ENCODE measurements around the gene DLGAP1. TPM values are rescaled to one million over a fixed set of nuclear protein-coding genes. Genes with fewer than 3 reads are reported as not detected.
"Not testable (repeated sequence)": the region's sequence is repeated elsewhere in the genome, so short reads cannot be mapped to it uniquely, and the experiment has no call there.

DLGAP1 gene
- total and polyA plus RNA-seq, 5 donors = 0.11 to 0.31 (median 0.20) TPM; not detected in 1

GRCh38 chr18:3605954-3606443 is 849.1 kb downstream of the DLGAP1 start:
- peak overlapping the region; percentile 74 for H3K4me3 ChIP-seq (ENCODE audit: low read length)
- H3K27ac ChIP-seq (ENCODE audit: low read length) = peak overlapping the region; percentile 54
- ATAC-seq = no peak
- no peaks in the 10 kb centered on the region for H3K9me3 ChIP-seq (ENCODE audit: control insufficient read depth, low read length)
- no peak for DNase-seq
- no peaks in the 10 kb centered on the region for H3K27me3 ChIP-seq (ENCODE audit: control insufficient read depth, insufficient read depth)
- intact Hi-C loops (cut with DNase I) = no loop called here
- 19% methylated on average over 9 of the region's 9 CpGs for WGBS
- peaks cover 6% of the 10 kb centered on the region for H3K4me1 ChIP-seq (ENCODE audit: control insufficient read depth, insufficient read depth, low read length)

- Histone ChIP-seq H3K4me3 (ENCODE audit: low read length) (peak overlapping the region; percentile 74), H3K4me1 (ENCODE audit: control insufficient read depth, insufficient read depth, low read length) (peaks cover 6% of the 10 kb centered on the region), H3K27me3 (ENCODE audit: control insufficient read depth, insufficient read depth) (no peaks in the 10 kb centered on the region), H3K9me3 (ENCODE audit: control insufficient read depth, low read length) (no peaks in the 10 kb centered on the region), H3K27ac (ENCODE audit: low read length) (peak overlapping the region; percentile 77)
- WGBS = 10% methylated on average over 5 of the region's 5 CpGs
- intact Hi-C loops (cut with DNase I) = no loop called here
- no peak for ATAC-seq
- no peak for DNase-seq
Observed at GRCh38 chr18:3605486-3605952, 849.6 kb downstream of the DLGAP1 start.

- no peaks in the 10 kb centered on the region for H3K9me3 ChIP-seq (ENCODE audit: control insufficient read depth, low read length)
- intact Hi-C loops (cut with DNase I) = loop anchor here in 1 of 4 donors (5.0 kb wide), 1 partner anchor 152 kb away; the partner anchor contains the start of gene TGIF1
- H3K27me3 ChIP-seq (ENCODE audit: control insufficient read depth, insufficient read depth) = no peaks in the 10 kb centered on the region
- DNase-seq (no peak), ATAC-seq (peak; percentile 27 to 74)
- peak overlapping the region; percentile 89 for H3K27ac ChIP-seq (ENCODE audit: low read length)
- peaks cover 6% of the 10 kb centered on the region for H3K4me1 ChIP-seq (ENCODE audit: control insufficient read depth, insufficient read depth, low read length)
- 4% methylated on average over 12 of the region's 12 CpGs for WGBS
- peak overlapping the region; percentile 74 for H3K4me3 ChIP-seq (ENCODE audit: low read length)
Observed at GRCh38 chr18:3604498-3605408, 850.4 kb downstream of the DLGAP1 start.

GRCh38 chr18:3604235-3604497 is 850.9 kb downstream of the DLGAP1 start:
- Histone ChIP-seq H3K4me1 (ENCODE audit: control insufficient read depth, insufficient read depth, low read length) (peaks cover 6% of the 10 kb centered on the region), H3K9me3 (ENCODE audit: control insufficient read depth, low read length) (no peaks in the 10 kb centered on the region), H3K27ac (ENCODE audit: low read length) (peak overlapping the region; percentile 99), H3K4me3 (ENCODE audit: low read length) (peak overlapping the region; percentile 74), H3K27me3 (ENCODE audit: control insufficient read depth, insufficient read depth) (no peaks in the 10 kb centered on the region)
- intact Hi-C loops (cut with DNase I) = loop anchor here in 1 of 4 donors (5.0 kb wide), 1 partner anchor 152 kb away; the partner anchor contains the start of gene TGIF1
- no peak for DNase-seq
- ATAC-seq = no peak
- WGBS = 14% methylated on average over 4 of the region's 4 CpGs

- no peaks in the 10 kb centered on the region for H3K9me3 ChIP-seq (ENCODE audit: control insufficient read depth, low read length)
- peak in 1 of 3 donors; percentile 38 for DNase-seq
- H3K4me1 ChIP-seq (ENCODE audit: control insufficient read depth, insufficient read depth, low read length) = peaks cover 6% of the 10 kb centered on the region
- H3K27me3 ChIP-seq (ENCODE audit: control insufficient read depth, insufficient read depth) = no peaks in the 10 kb centered on the region
- peak; percentile 73 to 80 for ATAC-seq
- intact Hi-C loops (cut with DNase I) = loop anchor here in 1 of 4 donors (5.0 kb wide), 1 partner anchor 151 kb away; the partner anchor contains the start of gene TGIF1
- H3K4me3 ChIP-seq (ENCODE audit: low read length) = peak overlapping the region; percentile 74
- WGBS = 5% methylated on average over 12 of the region's 12 CpGs
- peak overlapping the region; percentile 99 for H3K27ac ChIP-seq (ENCODE audit: low read length)
Observed at GRCh38 chr18:3603421-3604234, 851.5 kb downstream of the DLGAP1 start.

- H3K4me1 ChIP-seq (ENCODE audit: control insufficient read depth, insufficient read depth, low read length) = peaks cover 12% of the 10 kb centered on the region
- DNase-seq; H3K9me3 ChIP-seq (ENCODE audit: control insufficient read depth, low read length); ATAC-seq; H3K27me3 ChIP-seq (ENCODE audit: control insufficient read depth, insufficient read depth); H3K4me3 ChIP-seq (ENCODE audit: low read length); H3K27ac ChIP-seq (ENCODE audit: low read length): not testable (repeated sequence)
- 96% methylated on average over 12 of the region's 12 CpGs for WGBS
- intact Hi-C loops (cut with DNase I) = loop anchor here in 1 of 4 donors (5.0 kb wide), 1 partner anchor 149 kb away; the partner anchor contains the start of gene TGIF1
Observed at GRCh38 chr18:3601106-3601755, 853.9 kb downstream of the DLGAP1 start.

- Histone ChIP-seq H3K9me3 (ENCODE audit: control insufficient read depth, low read length) (no peaks in the 10 kb centered on the region), H3K4me1 (ENCODE audit: control insufficient read depth, insufficient read depth, low read length) (peaks cover 17% of the 10 kb centered on the region), H3K27ac (ENCODE audit: low read length) (no peak overlapping the region), H3K27me3 (ENCODE audit: control insufficient read depth, insufficient read depth) (no peaks in the 10 kb centered on the region), H3K4me3 (ENCODE audit: low read length) (no peak overlapping the region)
- no peak for DNase-seq
- ATAC-seq = no peak
- 90% methylated on average over 6 of the region's 6 CpGs for WGBS
- intact Hi-C loops (cut with DNase I) = loop anchor here in 3 of 4 donors (5.0 to 10.0 kb wide), 5 partner anchors 67 to 318 kb away; partner anchors contain the start of gene TGIF1 (in 2 of the 3)
Observed at GRCh38 chr18:3599861-3600260, 855.2 kb downstream of the DLGAP1 start.

- DNase-seq = no peak
- 83% methylated on average over 7 of the region's 7 CpGs for WGBS
- peak overlapping the region; percentile 57 for H3K27ac ChIP-seq (ENCODE audit: low read length)
- H3K4me3 ChIP-seq (ENCODE audit: low read length) = no peak overlapping the region
- H3K27me3 ChIP-seq (ENCODE audit: control insufficient read depth, insufficient read depth) = no peaks in the 10 kb centered on the region
- intact Hi-C loops (cut with DNase I) = loop anchor here in 2 of 4 donors (5.0 to 10.0 kb wide), 4 partner anchors 68 to 317 kb away; partner anchors contain the start of gene TGIF1 (in 1 of the 2)
- H3K9me3 ChIP-seq (ENCODE audit: control insufficient read depth, low read length) = no peaks in the 10 kb centered on the region
- peaks cover 18% of the 10 kb centered on the region for H3K4me1 ChIP-seq (ENCODE audit: control insufficient read depth, insufficient read depth, low read length)
- ATAC-seq = no peak
Observed at GRCh38 chr18:3599195-3599594, 855.9 kb downstream of the DLGAP1 start.

- no peak overlapping the region for H3K4me3 ChIP-seq (ENCODE audit: low read length)
- H3K27me3 ChIP-seq (ENCODE audit: control insufficient read depth, insufficient read depth) = no peaks in the 10 kb centered on the region
- no peaks in the 10 kb centered on the region for H3K9me3 ChIP-seq (ENCODE audit: control insufficient read depth, low read length)
- intact Hi-C loops (cut with DNase I) = loop anchor here in 2 of 4 donors (5.0 to 10.0 kb wide), 4 partner anchors 69 to 316 kb away; partner anchors contain the start of gene TGIF1 (in 1 of the 2)
- peaks cover 12% of the 10 kb centered on the region for H3K4me1 ChIP-seq (ENCODE audit: control insufficient read depth, insufficient read depth, low read length)
- no peak for ATAC-seq
- H3K27ac ChIP-seq (ENCODE audit: low read length) = no peak overlapping the region
- WGBS = 96% methylated on average over 10 of the region's 10 CpGs
- no peak for DNase-seq
Observed at GRCh38 chr18:3598581-3598980, 856.5 kb downstream of the DLGAP1 start.
